ENCODE results near the gene SMAGP.
"Not testable (repeated sequence)": the region's sequence is repeated elsewhere in the genome, so short reads cannot be mapped to it uniquely, and the experiment has no call there.

The SMAGP gene

DNA sequence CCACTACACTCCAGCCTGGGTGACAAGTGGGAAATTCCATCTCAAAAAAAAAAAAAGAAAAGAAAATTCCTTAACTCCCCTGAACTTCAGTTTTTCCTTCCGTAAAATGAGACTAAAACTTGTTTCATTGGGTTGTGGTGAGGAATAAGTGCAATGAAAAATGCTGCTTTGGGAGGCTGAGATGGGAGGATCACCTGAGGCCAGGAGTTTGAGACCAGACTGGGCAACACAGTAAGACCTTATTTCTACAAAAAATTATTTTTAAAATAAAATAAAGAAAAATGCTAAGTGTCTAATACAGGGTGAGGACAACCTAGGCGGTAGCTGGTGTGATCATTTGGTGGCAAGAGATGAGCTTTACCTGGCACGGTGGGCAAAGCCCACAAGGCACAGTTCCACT lies 6.9 kb downstream of the SMAGP start:
- no peak for DNase-seq

DNA sequence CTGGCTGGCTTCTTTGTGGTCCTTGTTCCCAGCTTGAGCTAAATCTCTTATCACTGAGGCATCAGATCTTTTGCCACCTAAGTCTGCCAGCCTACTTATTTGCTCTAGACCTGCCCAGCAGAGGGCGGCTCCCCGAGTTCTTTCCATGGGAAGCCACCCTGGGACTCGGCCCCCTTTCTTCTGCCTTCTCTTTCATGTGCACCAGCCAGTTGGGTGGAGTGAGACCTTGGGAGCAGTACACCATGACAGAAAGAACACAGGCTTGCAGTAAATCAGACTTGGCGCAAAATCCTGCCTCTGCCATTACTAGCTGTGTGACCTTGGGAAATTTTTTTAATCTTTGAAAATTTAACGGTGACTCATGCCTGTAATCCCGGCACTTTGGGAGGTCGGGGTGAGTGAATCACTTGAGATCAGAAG lies 7.4 kb downstream of the SMAGP start:
- peak; percentile 23 for DNase-seq

DNA sequence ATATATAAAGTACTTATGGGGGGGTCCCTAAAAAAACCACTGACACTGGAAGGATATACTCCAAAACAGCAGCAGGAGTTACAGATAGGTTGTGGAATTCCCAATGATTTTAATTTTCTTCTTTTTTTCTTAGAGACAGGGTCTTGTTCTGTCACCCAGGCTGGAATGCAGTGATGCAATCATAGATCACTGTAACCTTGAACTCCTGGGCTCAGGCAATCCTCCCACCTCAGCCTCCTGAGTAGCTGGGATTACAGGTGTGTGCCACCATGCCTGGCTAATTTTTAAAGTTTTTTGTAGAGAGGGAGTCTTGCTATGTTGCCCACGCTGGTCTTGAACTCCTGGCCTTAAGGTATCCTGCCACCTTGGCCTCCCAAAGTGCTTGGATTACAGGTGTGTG lies 10.6 kb downstream of the SMAGP start:
- DNase-seq, result not testable (repeated sequence)

DNA sequence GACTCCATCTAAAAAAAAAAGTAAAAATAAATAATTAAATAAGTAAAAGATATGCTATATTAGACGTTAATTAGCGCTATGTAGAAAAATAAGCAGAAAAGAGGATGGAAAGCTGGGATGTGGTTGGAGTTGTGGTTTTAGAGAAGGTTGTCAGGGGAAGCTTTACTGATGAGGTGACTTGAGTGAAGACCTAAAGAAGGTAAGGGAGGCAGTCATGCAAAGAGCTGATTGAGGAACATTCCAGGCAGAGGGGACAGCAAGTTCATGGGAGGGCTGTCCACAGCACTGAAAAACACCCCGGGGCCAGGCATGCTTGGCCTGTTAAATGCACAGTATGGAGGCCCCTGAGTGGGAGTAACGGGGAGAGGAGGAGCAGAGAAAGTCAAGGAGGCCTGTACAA lies 15.7 kb downstream of the SMAGP start:
- DNase-seq, result no peak

DNA sequence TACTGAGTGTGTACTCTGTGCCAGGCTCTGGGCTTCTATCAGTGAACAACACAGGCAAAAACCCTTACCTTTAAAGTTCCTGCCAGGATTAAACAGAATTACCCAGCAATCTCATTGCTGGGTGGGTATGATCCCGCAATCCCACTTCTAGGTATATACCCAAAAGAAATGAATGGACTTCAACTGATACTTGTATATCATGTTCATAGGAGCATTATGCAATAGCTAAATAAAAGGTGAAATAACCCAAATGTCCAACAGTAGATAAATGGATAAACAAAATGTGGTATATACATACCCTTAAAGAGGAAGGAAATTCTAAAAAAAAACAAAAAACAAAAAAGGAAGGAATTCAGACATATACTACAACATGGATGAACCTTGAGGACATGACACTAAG lies 16.9 kb downstream of the SMAGP start:
- no peak for DNase-seq

DNA sequence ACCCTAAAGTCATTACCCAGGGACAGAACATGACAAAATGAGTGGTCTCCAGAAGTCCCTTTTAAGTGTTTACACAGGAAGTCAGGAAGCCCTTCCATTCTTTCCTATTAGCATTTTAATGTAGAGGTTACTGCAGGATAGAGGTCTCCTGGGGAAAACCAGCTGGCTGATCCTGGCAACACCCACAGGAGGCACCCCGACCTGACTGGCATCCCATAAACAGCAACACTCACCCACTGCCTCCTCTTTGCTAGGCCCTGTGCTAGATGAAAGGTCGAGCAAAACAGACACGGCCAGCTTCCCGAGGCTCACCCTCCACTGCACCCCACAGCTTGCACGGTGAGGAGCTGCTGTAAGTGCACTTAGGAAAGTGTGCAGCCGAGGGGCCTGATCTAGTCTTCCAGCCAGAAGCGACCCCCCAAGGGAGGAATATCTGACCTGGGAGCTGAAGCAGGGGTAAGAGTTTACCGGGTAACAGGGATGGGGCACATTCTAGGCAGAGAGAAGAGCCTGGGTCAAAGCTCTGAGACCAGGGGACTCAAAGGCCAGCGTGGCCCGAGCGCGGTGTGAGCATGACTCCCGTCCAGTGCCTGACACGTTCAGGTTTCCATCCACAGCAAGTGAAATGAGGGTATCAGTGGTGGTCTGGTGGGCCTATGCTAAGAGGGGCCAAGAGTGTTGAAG lies 22.6 kb downstream of the SMAGP start:
- DNase-seq, result no peak

DNA sequence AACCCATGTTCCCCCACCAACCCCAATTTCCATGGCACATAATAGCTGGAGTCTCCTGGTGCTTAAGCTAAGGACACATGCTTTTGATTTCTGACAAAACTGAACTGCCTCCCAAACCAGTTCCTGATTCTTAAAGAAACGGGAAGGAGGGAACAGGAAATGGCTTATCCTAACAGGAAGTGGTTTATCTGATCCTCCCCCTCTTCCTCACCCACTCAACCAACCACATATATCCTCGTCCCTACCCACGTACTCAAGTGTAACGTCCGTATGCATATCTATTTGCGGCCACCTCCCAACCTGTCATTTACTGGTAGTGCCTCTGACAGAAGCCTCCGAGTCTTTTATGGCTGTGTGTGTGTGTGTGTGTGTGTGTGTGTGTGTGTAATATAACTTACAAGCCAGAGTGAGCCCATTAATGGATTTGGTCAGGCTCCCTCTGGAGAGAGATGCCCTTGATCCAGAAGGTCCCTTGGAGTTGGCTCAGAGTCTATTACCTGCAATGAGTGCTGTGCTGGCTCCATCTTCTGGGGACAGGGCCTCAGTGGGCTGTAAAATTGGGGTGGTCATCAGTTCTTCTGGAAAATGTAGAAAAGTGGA lies 23.9 kb downstream of the SMAGP start:
- DNase-seq, result no peak

DNA sequence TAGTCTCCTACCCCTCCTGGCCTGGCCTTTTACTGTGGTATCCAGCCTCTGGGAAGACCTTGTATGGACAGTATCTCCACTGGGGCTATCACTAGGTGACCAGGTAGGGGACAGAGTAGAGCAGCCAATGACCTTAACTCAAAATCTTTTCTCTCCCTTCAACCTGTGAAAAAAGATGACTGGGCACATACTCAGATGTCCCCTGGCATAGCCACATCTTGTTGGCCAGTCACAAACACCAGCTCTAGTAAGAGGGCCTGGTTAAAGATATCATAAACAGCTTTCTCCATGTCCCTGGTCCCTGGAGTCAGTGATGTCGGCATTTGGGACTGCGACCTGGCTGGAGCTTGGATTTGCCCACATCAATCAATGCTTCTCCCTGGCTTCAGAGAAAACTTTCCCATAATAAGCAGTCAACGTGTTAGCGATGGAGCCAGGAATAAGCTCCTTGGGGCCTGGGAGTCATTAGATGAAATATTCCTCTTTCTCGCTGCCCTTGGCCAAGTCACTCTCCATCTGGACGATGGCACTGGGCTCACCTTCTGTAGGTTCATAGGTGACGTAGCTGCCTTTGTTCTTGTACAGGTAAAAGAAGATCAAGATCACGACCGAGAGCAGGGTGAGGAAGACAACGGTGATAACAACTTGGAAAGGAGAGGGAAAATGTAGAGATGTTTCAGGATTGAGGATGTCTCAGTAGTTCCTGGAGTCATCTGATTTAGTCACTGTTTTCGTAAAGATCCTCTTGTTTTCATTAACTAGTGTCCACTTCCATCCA lies 24.6 kb downstream of the SMAGP start:
- DNase-seq, result no peak

DNA sequence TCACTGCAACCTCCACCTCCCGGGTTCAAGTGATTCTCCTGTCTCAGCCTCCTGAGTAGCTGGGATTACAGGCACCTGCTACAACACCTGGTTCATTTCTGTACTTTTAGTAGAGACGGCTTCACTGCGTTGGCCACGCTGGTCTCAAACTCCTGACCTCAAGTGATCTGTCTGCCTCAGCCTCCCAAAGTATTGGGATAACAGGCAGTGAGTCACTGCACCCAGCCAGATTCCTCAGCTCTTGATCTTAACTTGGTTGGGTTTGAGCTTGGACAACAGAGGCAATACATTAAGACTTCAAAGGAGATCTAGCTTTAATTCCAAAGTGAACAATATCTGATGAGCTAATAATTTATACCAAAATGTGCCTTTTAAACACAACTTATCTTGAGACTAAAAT lies 25.9 kb downstream of the SMAGP start:
- DNase-seq, result no peak

DNA sequence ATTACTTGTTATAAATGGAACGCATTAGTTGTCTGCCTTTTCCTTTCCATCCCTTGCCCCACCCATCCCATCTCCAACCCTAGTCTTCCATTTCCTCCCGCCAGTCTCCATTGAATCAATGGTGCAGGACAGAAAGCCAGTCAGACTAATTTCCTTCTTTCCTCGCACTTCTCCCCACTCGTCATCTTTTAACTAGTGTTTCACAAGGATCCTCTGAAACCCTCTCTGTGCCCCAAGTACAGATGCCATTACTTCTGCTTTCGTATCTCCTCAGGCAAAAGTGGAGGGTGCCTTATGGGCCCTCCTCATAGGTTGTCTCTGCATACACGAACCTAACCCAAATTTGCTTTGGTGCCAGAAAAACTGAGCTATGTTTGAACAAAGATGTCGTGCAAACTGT lies 27.3 kb downstream of the SMAGP start:
- DNase-seq, result no peak

DNA sequence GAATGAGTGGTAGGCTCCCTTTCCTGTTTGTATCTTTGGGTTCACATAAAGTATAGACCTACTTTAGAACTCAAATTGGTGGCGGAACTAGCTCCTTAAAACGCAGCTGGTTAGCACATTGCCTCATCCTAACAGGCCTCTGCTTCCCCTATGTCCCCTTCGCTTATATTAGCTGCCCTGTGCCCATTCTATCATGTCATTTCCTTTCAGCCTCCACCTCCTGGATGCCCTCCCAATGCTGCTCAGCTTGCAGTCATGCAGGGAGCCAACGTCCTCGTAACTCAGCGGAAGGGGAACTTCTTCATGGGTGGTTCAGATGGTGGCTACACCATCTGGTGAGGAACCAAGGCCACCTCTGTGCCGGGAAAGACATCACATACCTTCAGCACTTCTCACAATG lies 28.1 kb downstream of the SMAGP start:
- DNase-seq, result no peak

DNA sequence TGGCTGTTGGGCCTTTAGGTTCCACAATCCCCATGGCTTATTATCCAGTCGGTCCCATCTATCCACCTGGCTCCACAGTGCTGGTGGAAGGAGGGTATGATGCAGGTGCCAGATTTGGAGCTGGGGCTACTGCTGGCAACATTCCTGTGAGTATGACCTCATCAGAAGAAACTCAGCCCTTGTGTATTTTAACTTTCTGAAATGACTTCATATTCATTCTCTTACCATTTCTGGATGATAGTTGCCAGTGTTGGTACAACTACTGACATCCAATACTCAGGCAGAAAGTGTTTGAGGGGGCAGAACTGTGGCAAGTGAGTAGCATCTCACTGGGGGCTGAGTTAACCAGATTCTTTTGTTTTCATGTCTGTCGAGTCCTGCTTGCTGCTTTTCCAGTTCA lies 29.2 kb downstream of the SMAGP start:
- DNase-seq, result no peak

DNA sequence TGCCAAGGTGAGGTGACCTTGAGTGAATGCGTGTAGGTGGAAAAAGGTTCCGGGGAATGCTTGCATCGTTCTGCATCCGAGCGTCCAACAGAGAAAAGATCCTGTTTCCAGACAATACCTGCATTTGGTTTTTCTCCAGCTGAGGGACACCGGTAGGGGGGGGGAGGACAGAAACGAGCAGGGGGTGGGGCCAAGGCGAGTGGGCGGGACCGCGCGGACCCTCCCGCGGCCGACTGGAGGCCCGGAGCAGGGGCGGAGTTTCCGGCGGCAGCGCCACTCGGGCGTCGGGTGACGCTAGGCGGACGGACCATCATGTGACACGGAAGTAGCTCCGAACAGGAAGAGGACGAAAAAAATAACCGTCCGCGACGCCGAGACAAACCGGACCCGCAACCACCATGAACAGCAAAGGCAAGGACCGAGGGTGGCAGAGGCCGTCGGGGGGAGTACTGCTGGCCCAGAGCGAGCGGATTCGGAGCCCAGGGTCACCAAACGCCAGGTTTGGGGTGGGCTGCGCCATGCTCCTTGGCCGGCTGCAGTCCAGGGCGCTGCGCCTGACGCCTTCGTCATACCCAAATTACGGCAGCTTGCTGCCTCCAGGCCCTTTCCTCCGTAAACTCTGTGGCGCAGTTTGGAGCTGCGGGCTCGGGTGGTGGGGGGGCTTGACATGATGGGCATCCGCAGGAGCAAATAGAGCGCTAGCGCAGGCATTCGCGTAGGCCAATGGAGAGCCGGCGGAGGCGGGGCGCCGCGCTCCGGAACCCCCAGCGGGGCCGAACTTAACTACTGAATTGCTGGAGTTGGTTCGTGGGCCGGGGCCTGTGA lies 31.5 kb downstream of the SMAGP start, which contains the start of gene DAZAP2:
Gene DAZAP2 (plus strand): TSS at position 317 of the 825 bp plus-strand sequence. CDS start 82 bp downstream, at position 399.
- DNase-seq, result peak; percentile 91

DNA sequence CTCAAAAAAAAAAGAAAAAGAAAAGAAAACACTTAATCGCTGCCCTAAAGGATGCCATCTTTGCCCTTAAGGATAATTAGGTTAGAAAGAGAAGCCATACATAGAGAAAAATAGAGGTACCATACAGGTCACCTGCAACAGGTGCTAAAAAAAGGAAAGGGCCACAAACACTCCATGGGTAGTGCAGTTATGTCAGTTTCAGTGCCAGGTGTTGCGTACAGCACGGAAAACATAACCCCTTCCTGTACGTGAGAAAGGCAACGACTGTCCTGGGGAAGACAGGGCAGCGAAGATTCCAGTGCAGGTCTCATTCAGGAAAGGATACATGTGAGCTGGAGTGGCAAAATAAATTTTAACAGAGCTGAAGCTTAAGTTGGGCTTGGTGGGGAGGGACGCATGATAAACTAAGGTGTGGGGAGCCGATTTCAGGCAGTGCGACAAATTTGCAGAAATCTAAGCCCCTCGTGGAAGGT lies 32.1 kb downstream of the SMAGP start:
- DNase-seq, result no peak

DNA sequence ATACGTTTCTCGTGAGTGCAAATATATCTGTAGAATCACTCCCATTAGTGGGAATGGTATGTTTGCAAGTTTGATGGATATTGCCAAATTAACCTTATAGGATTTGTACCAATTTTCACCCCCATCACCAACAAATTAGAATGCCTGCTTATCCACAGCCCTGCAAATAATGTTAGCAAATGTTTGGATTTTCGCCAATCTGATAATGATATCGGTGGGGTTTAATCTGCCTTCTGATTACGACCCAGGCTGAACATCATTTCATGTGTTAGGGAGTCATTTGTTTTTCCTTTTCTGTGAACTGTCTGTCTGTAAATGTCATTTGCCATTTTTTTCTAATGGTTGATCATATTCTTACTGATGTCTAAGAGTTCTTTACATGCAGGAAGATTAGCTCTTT lies 35.7 kb downstream of the SMAGP start:
- no peak for DNase-seq

DNA sequence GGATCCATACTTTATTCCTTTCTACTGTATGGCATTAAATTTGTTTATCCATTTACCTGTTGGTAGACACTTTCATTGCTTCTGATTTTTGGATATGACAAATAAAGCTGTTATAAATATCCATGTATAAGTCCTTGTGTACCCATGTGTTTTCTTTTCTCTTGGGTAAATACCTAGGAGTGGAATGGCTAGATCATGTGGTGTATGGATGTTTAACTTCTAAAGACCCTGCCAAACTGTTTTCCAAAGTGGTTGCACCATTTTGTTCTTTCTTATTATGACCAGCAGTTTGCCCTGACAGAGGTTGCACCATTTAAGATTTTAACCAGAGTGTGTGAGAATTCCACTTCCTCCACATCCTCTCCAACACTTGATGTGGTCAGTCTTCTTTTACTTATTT lies 37.6 kb downstream of the SMAGP start:
- no peak for DNase-seq

DNA sequence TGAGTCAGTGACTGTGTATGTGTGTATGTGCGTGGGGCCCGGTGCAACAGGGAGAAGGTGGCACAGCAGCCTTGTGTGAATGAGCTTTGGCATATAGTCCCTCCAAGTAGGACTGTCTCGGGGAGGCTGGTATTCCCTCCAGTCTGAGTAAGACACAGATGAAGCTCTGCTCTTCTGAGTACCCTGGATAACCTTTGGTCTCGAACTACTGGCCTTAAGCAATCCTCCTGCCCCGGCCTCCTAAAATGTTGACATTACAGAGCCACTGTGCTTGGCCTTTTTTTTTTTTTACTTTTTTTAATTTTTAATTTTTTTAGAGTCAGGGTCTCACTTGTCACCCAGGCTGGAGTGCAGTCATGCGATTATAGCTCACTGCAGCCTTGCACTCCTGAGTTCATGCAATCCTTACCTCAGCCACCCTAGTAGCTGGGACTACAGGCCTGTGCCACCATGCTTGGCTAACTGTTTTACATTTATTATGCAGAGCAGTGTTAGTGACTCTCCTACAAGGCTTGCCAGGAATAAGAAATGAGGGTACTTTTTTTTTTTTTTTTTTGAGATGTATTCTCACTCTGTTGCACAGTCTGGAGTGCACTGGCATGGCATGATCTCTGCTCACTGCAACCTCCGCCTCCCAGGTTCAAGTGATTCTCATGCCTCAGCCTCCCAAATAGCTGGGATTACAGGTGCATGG lies 41.0 kb downstream of the SMAGP start:
- DNase-seq, result no peak

DNA sequence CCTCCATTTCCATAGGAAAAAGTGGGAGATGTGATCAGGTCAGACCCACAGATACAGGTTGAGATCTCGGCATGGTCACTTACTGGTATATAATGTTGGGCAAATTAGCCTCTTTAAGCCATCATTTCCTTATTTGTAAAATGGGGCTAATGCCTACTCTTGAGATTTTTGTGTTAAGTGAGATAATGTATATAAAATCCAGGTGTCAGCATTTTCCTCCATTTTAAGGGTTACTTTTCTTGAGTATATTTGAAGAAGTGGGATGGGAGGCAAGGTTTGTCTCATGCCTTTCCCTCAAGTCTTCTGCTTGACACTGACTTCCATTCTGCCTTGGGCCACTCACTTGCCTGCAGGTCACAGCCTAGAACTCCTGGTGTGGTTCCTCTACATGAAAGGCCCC lies 42.3 kb downstream of the SMAGP start:
- no peak for DNase-seq

DNA sequence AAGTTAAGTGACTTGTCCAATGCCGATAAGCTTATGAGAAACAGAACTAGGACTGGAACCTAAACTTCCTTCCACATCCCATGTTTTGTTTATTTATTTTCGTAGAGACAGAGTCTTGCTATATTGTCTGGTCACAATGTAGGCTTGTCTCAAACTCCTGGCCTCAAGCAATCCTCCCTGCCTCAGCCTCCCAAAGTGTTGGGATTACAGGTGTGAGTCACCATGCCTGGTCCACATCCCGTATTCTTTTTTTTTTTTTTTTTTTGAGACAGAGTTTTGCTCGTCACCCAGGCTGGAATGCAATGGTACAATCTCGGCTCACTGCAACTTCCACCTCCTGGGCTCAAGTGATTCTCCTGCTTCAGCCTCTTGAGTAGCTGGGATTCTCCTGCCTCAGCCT lies 43.1 kb downstream of the SMAGP start:
- DNase-seq, result not testable (repeated sequence)

DNA sequence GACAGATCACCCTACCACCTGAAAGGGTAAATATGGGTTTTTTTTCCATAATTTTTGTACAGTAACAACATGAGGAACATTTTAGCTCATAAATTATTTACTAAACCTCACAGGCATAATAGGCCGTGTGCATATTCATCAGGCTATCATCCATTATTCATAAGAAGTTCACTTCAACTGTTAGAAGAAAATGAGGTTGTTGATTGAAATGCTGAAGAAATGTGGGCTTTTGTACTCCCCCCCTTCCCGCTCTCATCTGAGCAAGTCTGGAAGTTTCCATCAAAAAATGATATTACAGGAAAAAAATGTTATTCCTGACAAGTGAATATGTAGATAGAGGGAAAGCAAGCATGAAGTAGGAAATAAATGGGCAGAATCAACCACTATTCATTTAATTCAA lies 44.4 kb downstream of the SMAGP start:
- DNase-seq, result no peak

DNA sequence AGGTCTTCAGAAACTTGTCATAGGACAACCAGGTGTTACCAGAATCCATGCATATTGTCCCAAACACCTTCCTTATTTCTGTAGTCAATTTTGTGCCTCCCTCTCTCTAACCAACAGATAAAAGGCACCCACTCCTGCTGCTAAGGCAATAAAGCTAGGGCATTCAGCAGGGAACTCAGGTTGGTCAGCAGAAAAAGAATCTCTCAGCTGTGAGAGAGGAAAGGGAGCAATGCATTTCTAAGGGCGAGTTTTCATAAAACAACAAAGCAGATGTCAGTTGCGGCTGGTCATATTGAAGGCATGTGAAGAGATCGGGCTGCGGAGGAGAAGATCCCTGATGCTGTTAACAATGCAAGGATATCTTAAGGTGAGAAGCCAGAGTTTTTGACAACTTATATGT lies 45.0 kb downstream of the SMAGP start:
- no peak for DNase-seq

DNA sequence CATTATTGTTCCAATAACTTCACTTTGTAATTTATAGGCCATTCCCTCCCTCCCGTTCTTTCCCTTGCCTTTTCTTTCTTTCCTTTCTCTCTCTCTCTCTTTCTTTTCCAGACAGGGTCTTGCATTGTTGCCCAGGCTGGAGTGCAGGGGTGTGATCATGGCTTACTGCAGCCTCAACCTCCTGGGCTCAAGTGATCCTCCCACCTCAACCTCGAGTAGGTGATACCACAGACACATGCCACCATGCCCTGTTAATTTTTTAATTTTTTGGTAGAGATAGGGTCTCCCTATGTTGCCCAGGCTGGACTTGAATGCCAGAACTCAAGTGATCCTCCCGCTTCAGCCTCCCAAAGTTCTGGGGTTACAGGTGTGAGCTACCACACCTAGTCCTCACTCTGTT lies 45.6 kb downstream of the SMAGP start:
- no peak for DNase-seq

DNA sequence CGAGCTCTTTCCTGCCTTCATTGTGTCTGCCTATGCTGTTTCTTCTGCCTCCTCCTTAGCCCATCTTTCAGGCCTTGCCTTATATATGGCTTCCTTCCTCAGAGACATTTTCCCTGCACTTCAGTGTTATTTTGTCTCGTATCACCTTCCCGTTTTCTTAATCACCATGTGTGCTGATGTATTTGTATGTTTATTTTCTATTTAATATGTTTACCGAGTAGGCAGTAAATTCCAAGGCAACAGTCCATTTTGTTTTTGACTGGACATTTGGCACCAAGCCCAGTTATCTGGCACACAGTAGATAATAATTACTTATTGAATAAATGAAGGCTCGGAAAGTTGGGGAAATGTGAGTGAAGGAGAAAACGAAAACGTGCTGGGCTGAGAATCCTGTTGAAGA lies 47.8 kb downstream of the SMAGP start:
- DNase-seq, result no peak
